ENCODE data around the gene CALML3. TPM values are rescaled to one million over a fixed set of nuclear protein-coding genes. Genes with fewer than 3 reads are reported as not detected.

The CALML3 gene
- total and polyA plus RNA-seq, 2 of the 8 experiments (the other 6 are each of a cell fraction or from before 2014, with no cell fraction given), result not detected

- Histone ChIP-seq H2BK12ac (ENCODE audit: low read depth, low read length) (no peak overlapping the region), H3K4me2 (ENCODE audit: insufficient read depth in 1 of 2, low read depth in 2 of 2, low read length in 2 of 2) (no peak overlapping the region), H3K9ac (replicated peaks in 1 of 4; ENCODE audit: extremely low read depth in 1 of 4, low read depth in 3 of 4, low read length in 3 of 4) (no peak overlapping the region), H2BK15ac (ENCODE audit: low read length) (no peak overlapping the region), H3K27me3 (replicated peaks in 1 of 4; ENCODE audit: control insufficient read depth in 3 of 4, extremely low read depth in 1 of 4, insufficient read depth in 3 of 4, low read length in 3 of 4) (no peaks in the 10 kb centered on the region), H2AK5ac (ENCODE audit: low read depth, low read length) (no peak overlapping the region), H3K27ac (ENCODE audit: low read depth, low read length) (no peak overlapping the region), H4K20me1 (replicated peaks in 1 of 2; ENCODE audit: control insufficient read depth in 1 of 2, insufficient read depth in 2 of 2, low read length in 2 of 2) (no peaks in the 10 kb centered on the region), H3K9me3 (ENCODE audit: insufficient read depth in 2 of 2, low read depth in 1 of 2, low read length in 1 of 2) (no peaks in the 10 kb centered on the region), H2AFZ (ENCODE audit: low read length) (no peak overlapping the region), H3K4me3 (ENCODE audit: extremely low read depth in 1 of 4, insufficient read depth in 2 of 4, low read depth in 3 of 4, low read length in 4 of 4) (no peak overlapping the region), H3K14ac (ENCODE audit: insufficient read length) (no peak overlapping the region), H3K18ac (ENCODE audit: extremely low read depth, low read length) (no peak overlapping the region), H2BK5ac (ENCODE audit: low read depth, low read length) (no peak overlapping the region), H3K79me2 (ENCODE audit: control insufficient read depth in 1 of 2, insufficient read depth in 2 of 2, low read length in 2 of 2) (no peaks in the 10 kb centered on the region), H3K23me2 (ENCODE audit: low read depth, low read length) (no peaks in the 10 kb centered on the region; the same call in 1 of the 2 replicates), H4K5ac (ENCODE audit: insufficient read length, low read depth, low read length) (no peak overlapping the region), H3K4ac (replicated peaks; ENCODE audit: insufficient read length, low read depth, low read length) (no peak overlapping the region), H4K8ac (ENCODE audit: extremely low read depth, insufficient read depth, low read length) (no peak overlapping the region), H3K56ac (replicated peaks; ENCODE audit: insufficient read length, low read depth, low read length) (no peak overlapping the region), H3K23ac (ENCODE audit: insufficient read length) (no peak overlapping the region), H3K36me3 (ENCODE audit: control insufficient read depth in 2 of 4, insufficient read depth in 4 of 4, low read length in 3 of 4) (no peaks in the 10 kb centered on the region), H3K4me1 (replicated peaks in 1 of 4; ENCODE audit: control insufficient read depth in 3 of 4, insufficient read depth in 4 of 4, low read length in 3 of 4) (no peaks in the 10 kb centered on the region; a peak in 1 of 7 replicates), H2BK20ac (ENCODE audit: low read length) (no peak overlapping the region), H4K91ac (replicated peaks; ENCODE audit: insufficient read length, low read length) (no peak overlapping the region), H2BK120ac (replicated peaks; ENCODE audit: low read depth, low read length) (no peak overlapping the region), H3K79me1 (ENCODE audit: low read depth, low read length) (no peaks in the 10 kb centered on the region)
- WGBS, 2 experiments (ENCODE audit: extremely low coverage in 1 of 2, insufficient coverage in 1 of 2, insufficient read length in 1 of 2, insufficient replicate concordance in 2 of 2, low coverage in 1 of 2, low lambda C conversion rate in 2 of 2, missing lambda C conversion rate in 1 of 2), result 88% methylated on average over 14 of the region's 14 CpGs; no CpG with 5 or more reads in 1 of the 2 experiments
- TF ChIP-seq EGR1 (IDR thresholded peaks at IDR 0.05; ENCODE audit: borderline replicate concordance, low read depth, low read length) (no peak), NANOG (IDR thresholded peaks at IDR 0.05; ENCODE audit: insufficient read depth, low read depth, low read length, poor library complexity, severe bottlenecking) (no peak), TEAD4 (IDR thresholded peaks at IDR 0.05; ENCODE audit: low read depth, low read length) (no peak), SP1 (IDR thresholded peaks at IDR 0.05; ENCODE audit: low read depth, low read length) (no peak), EP300 (IDR thresholded peaks at IDR 0.05; ENCODE audit: borderline replicate concordance in 1 of 2, low read depth in 2 of 2, low read length in 2 of 2) (no peak), SP2 (IDR thresholded peaks at IDR 0.05; ENCODE audit: low read length) (no peak), USF2 (IDR thresholded peaks at IDR 0.05; ENCODE audit: low read length) (no peak), SUZ12 (IDR thresholded peaks at IDR 0.05; ENCODE audit: low read length) (no peak), CHD2 (IDR thresholded peaks at IDR 0.05; ENCODE audit: low read length) (no peak), TAF1 (IDR thresholded peaks at IDR 0.05; ENCODE audit: low read depth, low read length) (no peak), RAD21 (IDR thresholded peaks at IDR 0.05 in 1 of 2, conservative IDR thresholded peaks at IDR 0.05 in 1 of 2; ENCODE audit: low read depth in 2 of 2, low read length in 2 of 2) (no peak), ZNF274 (IDR thresholded peaks at IDR 0.05; ENCODE audit: borderline replicate concordance, extremely low read depth, low read length) (no peak)
- no peak for FAIRE-seq
- CTCF ChIA-PET (ENCODE audit: partially characterized antibody), result interaction anchor here (0.8 to 1.7 kb wide), 3 partner anchors 13 to 59 kb away, joined by 3 to 4 read pairs (median 3); no protein-coding TSS in a partner anchor
- no peak for DNase-seq (ENCODE audit: low read depth in 1 of 2, low spot score in 2 of 2)
- POLR2A ChIA-PET (ENCODE audit: partially characterized antibody), result no interaction called here
Observed at GRCh38 chr10:5507649-5508131, 17.1 kb upstream of the CALML3 start.

All from H1 (cell line).